IMR-90 (cell line): ENCODE data around the gene VGF. TPM values are rescaled to one million over a fixed set of nuclear protein-coding genes. Genes with fewer than 3 reads are reported as not detected.

Experiments
- ATAC-seq: fragments of 200-7000 bp; cut with Tn5 transposase; 2 replicates; pipeline ENCODE4 v1.9.1; 2020; ENCODE audit warnings: low read depth, mild to moderate bottlenecking, moderate library complexity
- Bru-seq: library from RNA; stranded (reverse); fragments of 400-500 nt; gene quantifications from one replicate; lab custom pipeline; 2021; lab: Mats Ljungman, UMichigan
- BruChase-seq, 2 experiments: library from RNA; stranded (reverse); fragments of 400-500 nt; gene quantifications; one replicate each; lab custom pipeline; 2021; lab: Mats Ljungman, UMichigan
- BruUV-seq: library from RNA; stranded (reverse); fragments of 400-500 nt; replicated peaks from 2 replicates; lab custom pipeline; 2021; lab: Mats Ljungman, UMichigan
- CTCF ChIA-PET: fragments of 300-600 bp; formaldehyde crosslinking; extraction: SDS; loops from one replicate; lab custom pipeline; 2021; ENCODE audit warnings: antibody characterized with exemption; lab: Yijun Ruan, JAX
- POLR2A ChIA-PET: fragments of 300-600 bp; sonication (Branson Sonifier 250); formaldehyde crosslinking; loops from one replicate; lab custom pipeline; 2022; ENCODE audit warnings: antibody characterized with exemption; ENCODE audit not compliant: unreplicated experiment; lab: Charles Lee
- DNase-seq: peaks from one replicate; pipeline ENCODE4 v3.0.0; 2013
- H2AFZ ChIP-seq: replicated peaks from 2 replicates; pipeline ENCODE3; 2013; ENCODE audit warnings: low read length, mild to moderate bottlenecking; ENCODE audit not compliant: poor library complexity
- H2AK5ac ChIP-seq: 2 replicates; pipeline ENCODE4 v1.6.1; 2013; ENCODE audit warnings: low read depth, low read length, inconsistent platforms
- H2AK9ac ChIP-seq: replicated peaks from 2 replicates; pipeline ENCODE3; 2013; ENCODE audit warnings: mild to moderate bottlenecking, low read depth, low read length, moderate library complexity; ENCODE audit not compliant: poor library complexity
- H2BK120ac ChIP-seq: 2 replicates; pipeline ENCODE4 v1.6.1; 2013; ENCODE audit warnings: low read depth, low read length, inconsistent platforms
- H2BK15ac ChIP-seq: 3 replicates; pipeline ENCODE4 v1.6.1; 2013; ENCODE audit warnings: low read depth, low read length, inconsistent platforms
- H2BK20ac ChIP-seq: 2 replicates; pipeline ENCODE4 v1.6.1; 2013; ENCODE audit warnings: low read depth, mild to moderate bottlenecking, inconsistent platforms, low read length, moderate library complexity
- H2BK5ac ChIP-seq: 2 replicates; pipeline ENCODE4 v1.6.1; 2013; ENCODE audit warnings: mild to moderate bottlenecking, low read depth, low read length, inconsistent platforms; ENCODE audit not compliant: poor library complexity, severe bottlenecking
- H3K14ac ChIP-seq: replicated peaks from 2 replicates; pipeline ENCODE4 v1.6.1; 2013; ENCODE audit warnings: low read depth, low read length, inconsistent platforms
- H3K18ac ChIP-seq: 2 replicates; pipeline ENCODE4 v1.6.1; 2013; ENCODE audit warnings: low read depth, low read length, control low read depth
- H3K23ac ChIP-seq: 2 replicates; pipeline ENCODE4 v1.6.1; 2013; ENCODE audit warnings: low read depth, low read length, inconsistent platforms
- H3K27ac ChIP-seq: 2 replicates; pipeline ENCODE4 v1.5.1; 2013; ENCODE audit warnings: mild to moderate bottlenecking, control low read depth, low read length; ENCODE audit not compliant: insufficient read depth
- H3K27me3 ChIP-seq: 2 replicates; pipeline ENCODE4 v1.6.1; 2013; ENCODE audit warnings: low read length; ENCODE audit not compliant: control insufficient read depth, insufficient read depth
- H3K36me3 ChIP-seq: 2 replicates; pipeline ENCODE4 v1.6.1; 2013; ENCODE audit warnings: low read length, mixed read lengths; ENCODE audit not compliant: control insufficient read depth, insufficient read depth
- H3K4ac ChIP-seq: 2 replicates; pipeline ENCODE4 v1.6.1; 2013; ENCODE audit warnings: low read depth, low read length, inconsistent platforms
- H3K4me1 ChIP-seq: 2 replicates; pipeline ENCODE4 v1.6.1; 2013; ENCODE audit warnings: low read length, mixed read lengths; ENCODE audit not compliant: control insufficient read depth, insufficient read depth
- H3K4me2 ChIP-seq: 2 replicates; pipeline ENCODE4 v1.6.1; 2013; ENCODE audit warnings: low read depth, mild to moderate bottlenecking, control low read depth, low read length, moderate library complexity
- H3K4me3 ChIP-seq: 2 replicates; pipeline ENCODE4 v1.5.1; 2013; ENCODE audit warnings: low read depth, mild to moderate bottlenecking, control low read depth, low read length, moderate library complexity; ENCODE audit not compliant: insufficient read depth
- H3K56ac ChIP-seq: 2 replicates; pipeline ENCODE4 v1.6.1; 2013; ENCODE audit warnings: low read length, inconsistent platforms; ENCODE audit not compliant: insufficient read depth; ENCODE audit errors: extremely low read depth
- H3K79me1 ChIP-seq, 2 experiments: 2 replicates each; pipeline ENCODE4 v1.6.1; 2013; ENCODE audit warnings: low read length in 2 of 2, inconsistent platforms in 1 of 2, low read depth in 1 of 2
- H3K9ac ChIP-seq: 2 replicates; pipeline ENCODE4 v1.6.1; 2013; ENCODE audit warnings: low read depth, low read length, control low read depth
- H3K9me1 ChIP-seq: 2 replicates; pipeline ENCODE4 v1.6.1; 2013; ENCODE audit warnings: low read length, inconsistent platforms; ENCODE audit not compliant: insufficient read depth
- H3K9me3 ChIP-seq: 2 replicates; pipeline ENCODE4 v1.6.1; 2013; ENCODE audit warnings: low read length; ENCODE audit not compliant: control insufficient read depth, insufficient read depth
- H4K20me1 ChIP-seq: 2 replicates; pipeline ENCODE4 v1.6.1; 2013; ENCODE audit warnings: low read length, inconsistent platforms; ENCODE audit not compliant: insufficient read depth
- H4K5ac ChIP-seq: 2 replicates; pipeline ENCODE4 v1.6.1; 2013; ENCODE audit warnings: mild to moderate bottlenecking, low read depth, low read length, control low read depth
- H4K8ac ChIP-seq, 2 experiments: 2 replicates each; pipeline ENCODE4 v1.6.1; 2013; ENCODE audit warnings: low read depth in 2 of 2, low read length in 2 of 2, control low read depth in 1 of 2, inconsistent platforms in 1 of 2
- H4K91ac ChIP-seq: 2 replicates; pipeline ENCODE4 v1.6.1; 2013; ENCODE audit warnings: low read depth, low read length, inconsistent platforms; ENCODE audit not compliant: insufficient read depth
- CEBPB ChIP-seq: IDR thresholded peaks from 2 replicates; pipeline ENCODE4 v1.6.1; 2012; ENCODE audit warnings: low read depth, low read length, improper control_type of control experiment
- CHD1 ChIP-seq: IDR thresholded peaks from 2 replicates; pipeline ENCODE4 v1.6.1; 2012; ENCODE audit warnings: low read depth, low read length, improper control_type of control experiment
- ELK1 ChIP-seq: fragments of 150-350 bp; IDR thresholded peaks from 2 replicates; pipeline ENCODE4 v1.6.1; 2016; ENCODE audit warnings: low read depth, mild to moderate bottlenecking, low read length, moderate library complexity, borderline replicate concordance
- FOS ChIP-seq: fragments of 150-350 bp; IDR thresholded peaks from 2 replicates; pipeline ENCODE4 v1.6.1; 2016; ENCODE audit warnings: low read depth, low read length
- MAFK ChIP-seq: IDR thresholded peaks from 2 replicates; pipeline ENCODE4 v1.6.1; 2012; ENCODE audit warnings: low read depth, low read length, improper control_type of control experiment
- MAZ ChIP-seq: IDR thresholded peaks from 2 replicates; pipeline ENCODE4 v1.6.1; 2012; ENCODE audit warnings: low read depth, mild to moderate bottlenecking, low read length, improper control_type of control experiment, moderate library complexity, borderline replicate concordance
- MXI1 ChIP-seq: IDR thresholded peaks from 2 replicates; pipeline ENCODE4 v1.6.1; 2012; ENCODE audit warnings: low read depth, mild to moderate bottlenecking, low read length, moderate library complexity, borderline replicate concordance
- NFE2L2 ChIP-seq: fragments of 150-350 bp; IDR thresholded peaks from 2 replicates; pipeline ENCODE4 v1.6.1; 2016; ENCODE audit warnings: low read depth, mild to moderate bottlenecking, low read length
- POLR2A ChIP-seq: IDR thresholded peaks from 2 replicates; pipeline ENCODE4 v1.6.1; 2012; ENCODE audit warnings: mild to moderate bottlenecking, low read depth, low read length
- RAD21 ChIP-seq: IDR thresholded peaks from 2 replicates; pipeline ENCODE4 v1.6.1; 2012; ENCODE audit warnings: low read length, improper control_type of control experiment
- RCOR1 ChIP-seq: IDR thresholded peaks from 2 replicates; pipeline ENCODE4 v1.6.1; 2012; ENCODE audit warnings: mild to moderate bottlenecking, low read length, improper control_type of control experiment; ENCODE audit not compliant: insufficient replicate concordance
- RFX5 ChIP-seq: IDR thresholded peaks from 2 replicates; pipeline ENCODE4 v1.8.0; 2012; ENCODE audit warnings: low read depth, mild to moderate bottlenecking, low read length, moderate library complexity
- WGBS, 2 experiments: methylation state at CpG; one replicate each; pipeline versions ENCODE4 v1.1.5 to v1.1.7; 2013; ENCODE audit warnings: missing lambda C conversion rate in 2 of 2; ENCODE audit not compliant: insufficient read length in 1 of 2; ENCODE audit errors: extremely low coverage in 2 of 2; 5-methylcytosine and 5-hydroxymethylcytosine counted together
- dilution Hi-C: fragments of 300-500 bp; cut with HindIII; formaldehyde crosslinking; loops from one replicate; pipeline ENCODE4 v1.14.3; 2018; ENCODE audit warnings: low sequenced_read_pairs; ENCODE audit not compliant: unreplicated experiment
- in situ Hi-C: fragments of 300-500 bp; cut with MboI; formaldehyde crosslinking; loops from 3 replicates; pipeline ENCODE4 v1.14.3; 2019; ENCODE audit warnings: low sequenced_read_pairs, inconsistent platforms, mixed read lengths
- intact Hi-C: fragments of 100-400 bp; cut with micrococcal nuclease; formaldehyde crosslinking; loops from 2 replicates; pipeline ENCODE4 v1.10.0; 2022
- long read RNA-seq: library from polyadenylated mRNA; unstranded; transcript quantifications from one replicate; pipeline ENCODE4 v2.0.0, GENCODE V29; 2021; ENCODE audit not compliant: unreplicated experiment
- polyA plus RNA-seq, 3 experiments: library from polyadenylated mRNA; depleted of rRNA; stranded (reverse); fragments of >200 nt; gene quantifications; 2 replicates each; pipeline ENCODE4 v1.2.3, GENCODE V29; 2012; ENCODE audit warnings: low replicate concordance in 1 of 3
- total RNA-seq: library from RNA; depleted of rRNA; stranded (reverse); fragments of >200 nt; gene quantifications from 2 replicates; pipeline ENCODE4 v1.2.3, GENCODE V29; 2012; rRNA removed
- TF ChIP-seq, protein P1 (sequence below): fragments of 150-350 bp; IDR thresholded peaks from 2 replicates; pipeline ENCODE4 v1.6.1; 2017; ENCODE audit warnings: mild to moderate bottlenecking, antibody characterized with exemption, low read length, low read depth

Gene VGF
- total RNA-seq, result 0.18 and 0.28 TPM in 2 replicates
- 0.50 and 0.59 TPM in 2 replicates for polyA plus RNA-seq (2012; rRNA removed)
- polyA plus RNA-seq (2012; cell fraction: cytosol; rRNA removed), result 0.64 and 0.82 TPM in 2 replicates
- 0.36 and 0.83 TPM in 2 replicates for polyA plus RNA-seq (2012; cell fraction: nucleus; rRNA removed; ENCODE audit: low replicate concordance)
- not detected for Bru-seq, nascent RNA
- not detected for BruChase-seq, experiment 1, labeled RNA remaining after a 6-hour chase
- percentile 15 among the genes with signal in this experiment for BruChase-seq, experiment 2, labeled RNA remaining after a 2-hour chase
- long read RNA-seq, result 0 reads

DNA sequence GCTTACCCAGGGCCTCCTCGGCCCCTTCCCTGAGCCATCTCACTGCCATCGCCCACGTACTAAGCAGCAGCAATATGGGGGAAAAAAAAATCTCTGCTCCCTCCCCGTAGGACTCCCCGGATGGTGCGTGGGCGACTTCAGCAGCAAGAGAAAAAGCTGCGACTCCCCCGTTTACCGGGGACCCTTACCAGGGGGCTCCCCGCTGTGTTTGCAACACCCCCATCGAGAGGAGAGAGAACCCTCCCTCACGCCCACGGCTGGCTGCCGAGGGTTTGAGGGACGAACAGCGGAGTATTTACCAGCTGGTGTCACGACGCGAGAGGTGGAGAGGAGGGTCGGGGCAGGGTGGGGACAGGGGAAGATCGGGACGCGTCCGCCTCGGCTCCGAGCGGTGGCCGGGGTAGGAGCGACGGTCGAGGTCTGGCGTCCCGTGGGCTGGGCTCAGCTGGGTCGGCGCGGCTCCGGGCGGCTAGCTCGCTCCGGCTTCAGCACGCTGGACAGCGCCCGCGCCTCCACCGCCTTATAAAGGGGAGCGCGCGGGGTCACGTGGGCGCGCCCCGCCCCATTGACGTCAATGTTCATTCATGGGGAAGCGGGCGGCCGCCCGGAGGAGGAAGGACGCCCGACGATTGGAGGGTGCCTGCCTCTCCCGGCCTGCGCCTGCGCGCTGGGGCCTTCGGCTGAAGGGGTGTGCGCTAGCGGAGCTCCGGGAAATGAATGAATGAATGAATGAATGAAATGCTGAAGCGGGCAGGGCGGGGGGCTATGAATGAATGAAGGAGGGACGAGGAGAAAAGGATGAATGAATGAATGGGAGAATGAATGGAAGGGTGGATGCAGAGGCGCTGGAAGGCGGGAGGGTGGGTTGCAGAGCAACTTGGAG, at the start of gene VGF:
Gene VGF, minus strand, starts transcription at position 495 of the 883 bp plus-strand sequence. CDS start 726 bp downstream, outside the sequence.
- no peak within 1 kb of the TSS for H2BK120ac ChIP-seq
- POLR2A ChIA-PET, result interaction anchor here (0.6 to 1.2 kb wide), 3 partner anchors 9 to 48 kb away, joined by 3 to 5 read pairs (median 3); no protein-coding TSS in a partner anchor
- CTCF ChIA-PET, result interaction anchor here (1.1 to 1.4 kb wide), 2 partner anchors 21 to 27 kb away, joined by 4 to 6 read pairs; no protein-coding TSS in a partner anchor
- in situ Hi-C loops, result no loop called here
- H3K18ac ChIP-seq, result no peak within 1 kb of the TSS
- H3K79me1 ChIP-seq, result peaks cover 0 to 3% of the 10 kb centered on the region in 2 experiments; a peak in 1 of 4 replicates
- peak within 1 kb of the TSS; percentile 96 for H2AFZ ChIP-seq
- no peak within 1 kb of the TSS for H4K5ac ChIP-seq
- intact Hi-C loops, result no loop called here
- no peak within 1 kb of the TSS for H2BK5ac ChIP-seq
- H3K4me1 ChIP-seq, result peaks cover 18% of the 10 kb centered on the region
- H2BK15ac ChIP-seq, result no peak within 1 kb of the TSS
- WGBS, 2 experiments, result 0% methylated on average over 20 of the region's 74 CpGs; no CpG with 5 or more reads in 1 of the 2 experiments
- H2AK5ac ChIP-seq, result no peak within 1 kb of the TSS
- no peak within 1 kb of the TSS for H3K9ac ChIP-seq
- peaks cover 4% of the 10 kb centered on the region for H3K36me3 ChIP-seq
- no peak within 1 kb of the TSS for H4K91ac ChIP-seq
- ATAC-seq, result peak; percentile 80
- no peak within 1 kb of the TSS for H3K14ac ChIP-seq
- H3K27me3 ChIP-seq, result peaks cover 29% of the 10 kb centered on the region
- H3K4me2 ChIP-seq, result peak within 1 kb of the TSS; percentile 96
- no TSS peak for BruUV-seq
- DNase-seq, result peak; percentile 92
- no peak within 1 kb of the TSS for H3K23ac ChIP-seq
- peak within 1 kb of the TSS; percentile 58 for H2AK9ac ChIP-seq
- dilution Hi-C loops, result no loop called here
- H2BK20ac ChIP-seq, result no peak within 1 kb of the TSS
- H4K8ac ChIP-seq, result no peak within 1 kb of the TSS
- H4K20me1 ChIP-seq, result peaks cover 14% of the 10 kb centered on the region; the same call in 1 of the 2 replicates
- H3K4ac ChIP-seq, result no peak within 1 kb of the TSS
- no peaks in the 10 kb centered on the region for H3K9me3 ChIP-seq
- no peak within 1 kb of the TSS for H3K56ac ChIP-seq
- peaks cover 14% of the 10 kb centered on the region for H3K9me1 ChIP-seq
- no peak within 1 kb of the TSS for H3K27ac ChIP-seq
- peak within 1 kb of the TSS; percentile 45 for H3K4me3 ChIP-seq
- TF ChIP-seq NFE2L2, result no peak
- no peak for TF ChIP-seq CHD1
- TF ChIP-seq RFX5, result no peak
- no peak for TF ChIP-seq POLR2A
- no peak for TF ChIP-seq CEBPB
- peak; percentile 96 for TF ChIP-seq MXI1
- peak; percentile 80; the same call in 1 of the 2 replicates for TF ChIP-seq MAZ
- TF ChIP-seq ELK1, result no peak
- TF ChIP-seq RAD21, result no peak
- TF ChIP-seq, protein P1, sequence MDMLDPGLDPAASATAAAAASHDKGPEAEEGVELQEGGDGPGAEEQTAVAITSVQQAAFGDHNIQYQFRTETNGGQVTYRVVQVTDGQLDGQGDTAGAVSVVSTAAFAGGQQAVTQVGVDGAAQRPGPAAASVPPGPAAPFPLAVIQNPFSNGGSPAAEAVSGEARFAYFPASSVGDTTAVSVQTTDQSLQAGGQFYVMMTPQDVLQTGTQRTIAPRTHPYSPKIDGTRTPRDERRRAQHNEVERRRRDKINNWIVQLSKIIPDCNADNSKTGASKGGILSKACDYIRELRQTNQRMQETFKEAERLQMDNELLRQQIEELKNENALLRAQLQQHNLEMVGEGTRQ, result peak; percentile 99
- TF ChIP-seq FOS, result 0 out of 2 replicates have a peak, but pooled peaks have one; percentile 20
- no peak for TF ChIP-seq MAFK
- peak; percentile 88 for TF ChIP-seq RCOR1
